IPS-NIHi7 (cell line): ENCODE data around the gene ITIH5.
A peak's percentile ranks its signal among the peaks of the same experiment; 100 is the strongest.

Experiments
- DNase-seq: peaks from one replicate; pipeline ENCODE4 v3.0.0; 2012; ENCODE audit warnings: mixed read lengths; ENCODE audit errors: extremely low spot score

Gene ITIH5

DNA sequence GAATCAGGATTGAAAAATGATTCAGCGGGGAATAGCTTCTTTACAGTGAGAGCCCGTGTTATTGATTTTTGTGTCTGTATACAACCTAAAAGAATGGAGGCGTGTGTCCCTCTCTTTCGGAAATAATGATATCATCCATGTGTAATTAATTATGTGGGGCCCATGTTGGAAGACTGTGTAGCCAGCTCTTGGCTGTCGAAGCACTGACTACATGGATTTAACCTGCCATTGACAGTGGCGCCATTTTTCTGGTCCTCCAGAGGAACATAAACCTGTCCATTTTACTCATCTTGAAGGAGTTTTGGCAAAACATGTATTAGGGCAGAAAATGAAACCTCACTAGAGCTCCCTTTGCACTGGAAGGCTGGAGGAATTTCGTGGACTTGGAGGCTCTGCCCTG lies 119.6 kb downstream of the ITIH5 start:
- DNase-seq = no peak

DNA sequence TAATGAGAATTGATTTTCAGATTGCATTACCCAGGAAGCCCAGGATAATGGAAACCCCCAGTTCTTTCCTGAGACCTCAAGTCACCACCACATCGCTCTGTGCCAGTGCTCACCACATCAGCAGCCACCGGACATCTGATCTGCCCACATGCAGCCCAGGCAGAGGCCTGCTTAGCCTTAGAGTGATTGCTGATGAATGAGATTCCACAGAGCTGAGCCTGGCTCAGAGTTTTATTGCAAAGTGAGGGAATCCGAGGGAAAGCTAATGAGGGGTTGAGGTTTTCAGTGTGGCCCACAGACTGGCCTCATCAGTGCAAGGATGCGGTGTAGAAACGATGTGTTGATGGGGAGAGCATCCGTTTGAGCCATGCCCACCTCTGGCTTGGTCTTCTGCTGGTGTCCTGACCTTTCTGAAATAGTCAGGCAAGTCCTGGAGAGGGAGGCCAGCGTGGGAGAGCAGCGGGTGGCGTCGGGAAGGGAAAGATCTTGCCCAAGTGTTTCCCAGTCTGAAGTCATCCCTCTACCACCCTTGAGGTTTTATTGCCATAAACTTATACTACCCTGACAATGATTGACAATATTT lies 120.3 kb downstream of the ITIH5 start:
- DNase-seq = no peak

DNA sequence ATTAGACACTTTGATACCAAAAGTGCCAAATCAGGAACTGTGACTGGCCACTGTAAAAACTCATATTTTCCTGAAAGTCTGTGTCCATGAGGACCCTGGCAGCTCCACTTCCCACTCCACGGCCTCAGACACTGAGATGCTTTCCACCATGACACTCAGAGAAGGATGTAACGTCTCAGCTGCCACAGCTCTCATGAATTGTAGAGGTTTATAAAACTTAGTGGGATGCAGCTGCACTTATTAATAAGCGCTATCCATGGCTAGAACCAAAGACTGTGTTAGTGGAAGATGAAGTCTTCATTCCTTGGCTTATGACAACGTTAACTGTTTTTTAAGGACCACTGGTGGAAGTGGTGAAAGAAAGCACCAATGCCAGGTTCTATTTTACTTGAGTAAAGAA lies 121.0 kb downstream of the ITIH5 start:
- no peak for DNase-seq

DNA sequence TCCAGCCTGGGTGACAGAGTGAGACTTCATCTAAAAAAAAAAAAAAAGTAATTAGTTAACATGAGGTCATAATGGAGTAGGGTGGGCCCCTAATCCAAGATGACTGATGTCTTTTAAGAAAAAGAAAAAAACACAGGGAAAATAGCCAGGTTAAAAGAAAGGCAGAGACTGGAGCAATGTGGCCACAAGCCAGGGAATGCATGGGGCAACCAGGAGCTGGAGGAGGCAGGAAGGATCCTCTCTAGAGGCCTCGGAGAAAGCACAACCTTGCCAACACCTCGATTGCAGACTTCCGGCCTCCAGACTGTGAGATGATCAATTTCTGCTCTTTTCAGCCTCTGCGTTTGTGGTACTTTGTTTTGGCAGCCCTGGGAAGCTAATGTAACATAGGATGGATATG lies 121.5 kb downstream of the ITIH5 start:
- DNase-seq = no peak

DNA sequence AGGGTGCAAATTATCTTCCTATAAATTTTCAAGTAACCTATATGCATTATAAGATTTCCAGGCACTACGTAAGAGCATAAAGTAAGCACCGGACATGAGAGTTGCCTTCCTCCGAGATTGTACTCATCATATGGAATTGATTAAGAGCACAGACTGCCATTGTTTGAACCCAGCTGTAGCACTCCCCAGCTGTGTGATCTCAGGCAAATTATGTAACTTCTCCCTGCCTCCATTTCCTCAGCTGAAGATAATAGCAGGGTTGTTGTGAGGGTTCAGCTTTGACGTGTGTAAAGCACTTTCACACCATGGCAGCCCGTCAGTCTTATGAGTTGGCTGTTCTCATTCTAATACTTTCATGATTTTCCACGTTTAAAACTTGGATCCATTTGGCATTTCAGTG lies 122.6 kb downstream of the ITIH5 start:
- no peak for DNase-seq

GRCh38 chr10:7542189-7542914 lies 124.4 kb downstream of the ITIH5 start:
- DNase-seq = no peak

GRCh38 chr10:7541137-7542087 lies 125.4 kb downstream of the ITIH5 start:
- peak; percentile 68 for DNase-seq

- no peak for DNase-seq
Observed at GRCh38 chr10:7538970-7539654, 127.7 kb downstream of the ITIH5 start.

DNA sequence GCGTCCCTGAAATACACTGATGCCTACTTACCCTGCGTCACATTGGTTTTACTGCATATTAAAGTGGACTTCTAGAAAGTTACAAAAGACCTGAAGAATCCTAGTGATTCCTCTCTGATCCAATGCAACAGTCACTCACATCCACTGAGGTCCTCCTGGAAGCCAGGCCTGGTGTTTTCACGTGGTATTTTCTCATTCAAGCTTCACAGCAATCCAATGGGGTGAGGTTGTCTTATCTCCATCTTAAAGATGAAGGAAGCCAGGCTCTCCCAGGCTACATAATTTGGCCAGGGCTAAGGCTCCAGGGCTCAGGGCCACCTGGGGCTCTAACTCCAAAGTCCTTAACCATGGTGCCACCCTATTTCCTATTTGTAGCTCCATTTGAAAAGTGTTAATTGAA lies 129.6 kb downstream of the ITIH5 start:
- no peak for DNase-seq

- DNase-seq = no peak
Observed at GRCh38 chr10:7534480-7534852, 132.3 kb downstream of the ITIH5 start.

DNA sequence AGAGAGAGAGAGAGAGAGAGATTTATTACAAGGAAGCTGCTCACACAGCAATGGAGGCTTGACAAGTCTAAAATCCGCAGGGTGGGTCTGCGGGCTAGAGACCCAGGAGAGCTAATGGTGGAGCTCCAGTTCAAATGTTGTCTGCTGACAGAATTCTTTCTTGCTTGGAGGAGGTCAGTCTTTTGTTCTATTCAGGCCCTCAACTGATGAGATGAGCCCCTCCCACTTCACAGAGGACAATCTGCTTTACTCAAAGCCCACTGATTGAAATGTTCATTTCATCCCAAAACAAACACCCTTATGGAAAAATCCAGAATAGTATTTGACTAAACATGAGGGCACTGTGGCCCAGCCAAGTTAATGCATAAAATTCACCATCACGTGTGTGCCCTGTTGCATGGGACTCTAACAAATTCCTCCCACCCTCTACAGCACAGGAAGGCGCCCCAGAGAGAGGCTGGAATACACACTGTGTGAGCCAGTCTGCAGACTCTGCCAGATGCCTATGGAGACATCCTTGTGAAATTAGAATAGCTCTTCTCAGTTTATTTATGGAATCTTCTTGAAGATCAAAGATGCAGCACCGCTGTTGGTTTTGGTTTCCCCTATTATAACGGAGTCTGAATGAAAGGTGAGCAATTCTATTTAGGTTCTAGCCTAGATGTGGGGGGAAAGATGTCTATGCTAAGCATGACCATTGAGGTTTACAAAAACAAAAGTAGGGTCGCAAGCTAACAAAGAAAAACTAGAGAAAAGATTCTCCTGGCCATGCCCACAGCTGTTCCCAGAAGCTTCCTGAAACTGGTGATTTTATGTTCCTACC lies 132.9 kb downstream of the ITIH5 start:
- no peak for DNase-seq

GRCh38 chr10:7532723-7533498 lies 133.9 kb downstream of the ITIH5 start:
- DNase-seq = no peak

DNA sequence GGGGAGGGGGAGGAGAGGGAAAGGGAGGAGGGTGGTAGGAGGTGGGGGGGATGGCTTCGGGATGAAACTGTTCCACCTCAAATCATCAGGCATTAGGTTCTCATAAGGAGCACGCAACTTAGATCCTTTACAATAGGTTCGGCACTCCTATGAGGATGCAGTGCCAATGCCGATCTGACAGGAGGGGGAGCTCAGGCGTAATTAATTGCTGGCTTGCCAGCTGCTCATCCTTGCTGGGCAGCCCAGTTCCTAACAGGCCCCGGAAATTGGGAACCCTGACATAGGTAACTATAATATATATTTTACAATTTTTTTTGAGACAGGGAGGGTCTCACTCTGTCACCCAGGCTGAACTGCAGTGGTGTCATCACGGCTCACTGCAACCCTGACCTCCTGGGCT lies 137.1 kb downstream of the ITIH5 start:
- peak; percentile 51 for DNase-seq

DNA sequence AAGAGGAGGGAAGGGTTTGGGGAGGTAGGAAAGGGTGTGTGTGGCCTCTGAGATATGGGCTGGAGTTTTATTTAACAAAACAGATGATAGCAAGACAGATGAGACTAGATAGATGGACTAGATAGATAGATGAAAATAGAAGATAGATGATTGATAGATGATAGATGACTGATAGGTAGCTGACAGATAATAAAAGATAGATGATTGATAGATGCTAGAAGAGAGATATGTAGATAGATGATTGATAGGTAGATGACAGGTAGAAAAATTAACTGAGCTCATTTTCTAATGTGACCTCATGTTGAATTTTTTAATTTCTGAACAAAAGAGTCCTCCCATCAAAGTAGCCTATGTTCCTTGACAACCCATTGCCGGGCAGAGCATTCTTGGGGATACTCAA lies 139.3 kb downstream of the ITIH5 start:
- no peak for DNase-seq

GRCh38 chr10:7526017-7526400 lies 140.8 kb downstream of the ITIH5 start:
- DNase-seq = no peak

- peak; percentile 71 for DNase-seq
Observed at GRCh38 chr10:7525314-7526016, 141.3 kb downstream of the ITIH5 start.

- no peak for DNase-seq
Observed at GRCh38 chr10:7523656-7524055, 143.1 kb downstream of the ITIH5 start.

DNA sequence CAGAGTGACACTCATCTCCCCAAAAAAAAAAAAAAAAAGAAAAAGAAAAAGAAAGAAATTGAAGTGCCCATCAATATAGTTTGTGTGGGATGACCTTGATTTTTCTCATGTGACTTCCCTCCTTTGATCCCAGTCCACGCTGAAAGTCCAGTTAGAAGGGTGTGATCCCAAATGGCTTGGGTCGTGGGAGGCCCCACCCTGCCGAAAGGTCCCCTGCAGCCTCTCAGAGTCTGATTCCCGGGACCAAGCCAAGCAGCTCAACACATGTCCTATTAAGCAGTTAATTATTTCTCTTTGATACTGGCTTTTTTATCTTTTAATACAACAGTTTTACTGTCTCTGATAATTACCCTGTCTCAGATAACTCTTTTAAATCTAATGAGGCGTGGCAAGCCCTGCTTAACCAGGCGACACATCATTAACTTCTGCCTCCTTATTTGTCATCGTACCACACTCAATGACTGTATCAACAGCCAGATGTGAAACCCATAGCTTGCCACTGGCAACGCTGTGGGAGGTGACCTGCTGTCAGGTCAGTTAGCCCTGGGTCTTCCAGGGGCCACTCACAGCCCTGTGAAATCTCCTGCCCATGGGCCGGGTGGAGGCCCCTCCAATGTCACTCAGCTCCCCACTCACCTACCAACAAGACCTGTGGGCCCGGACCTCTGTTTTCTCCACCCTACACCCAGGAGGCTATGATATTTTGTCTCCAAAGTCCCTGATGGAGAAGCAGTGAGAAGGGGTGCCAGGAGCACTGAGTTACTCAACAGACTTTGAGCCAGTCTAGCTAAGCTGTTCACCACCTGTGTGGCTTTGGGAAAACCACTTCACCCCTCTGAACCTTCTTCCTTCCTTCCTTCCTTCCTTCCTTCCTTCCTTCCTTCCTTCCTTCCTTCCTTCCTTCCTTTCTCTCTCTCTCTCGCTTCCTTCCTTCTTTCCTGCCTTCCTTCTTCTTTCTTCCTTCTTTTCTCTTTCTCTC lies 146.0 kb downstream of the ITIH5 start:
- DNase-seq = no peak

DNA sequence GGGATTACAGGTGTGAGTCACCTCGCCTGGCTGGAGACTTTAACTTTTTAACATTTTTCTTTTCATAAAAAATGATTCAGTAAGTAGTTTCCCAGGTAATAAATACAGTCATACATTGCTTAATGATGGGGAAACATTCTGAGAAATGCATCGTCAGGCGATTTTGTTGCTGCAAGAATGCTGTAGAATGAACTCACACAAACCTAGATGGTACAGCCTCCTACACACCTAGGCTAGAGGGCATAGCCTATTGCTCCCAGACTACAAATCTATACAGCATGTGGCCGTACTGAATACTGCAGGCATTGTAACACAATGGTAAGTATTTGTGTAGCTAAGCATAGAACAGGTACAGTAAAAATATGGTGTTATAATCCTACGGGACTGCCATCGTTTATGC lies 147.4 kb downstream of the ITIH5 start:
- no peak for DNase-seq
